ENCODE measurements around the gene BCKDK.
A peak's percentile ranks its signal among the peaks of the same experiment; 100 is the strongest.
"Not testable (repeated sequence)": the region's sequence is repeated elsewhere in the genome, so short reads cannot be mapped to it uniquely, and the experiment has no call there.

BCKDK gene

DNA sequence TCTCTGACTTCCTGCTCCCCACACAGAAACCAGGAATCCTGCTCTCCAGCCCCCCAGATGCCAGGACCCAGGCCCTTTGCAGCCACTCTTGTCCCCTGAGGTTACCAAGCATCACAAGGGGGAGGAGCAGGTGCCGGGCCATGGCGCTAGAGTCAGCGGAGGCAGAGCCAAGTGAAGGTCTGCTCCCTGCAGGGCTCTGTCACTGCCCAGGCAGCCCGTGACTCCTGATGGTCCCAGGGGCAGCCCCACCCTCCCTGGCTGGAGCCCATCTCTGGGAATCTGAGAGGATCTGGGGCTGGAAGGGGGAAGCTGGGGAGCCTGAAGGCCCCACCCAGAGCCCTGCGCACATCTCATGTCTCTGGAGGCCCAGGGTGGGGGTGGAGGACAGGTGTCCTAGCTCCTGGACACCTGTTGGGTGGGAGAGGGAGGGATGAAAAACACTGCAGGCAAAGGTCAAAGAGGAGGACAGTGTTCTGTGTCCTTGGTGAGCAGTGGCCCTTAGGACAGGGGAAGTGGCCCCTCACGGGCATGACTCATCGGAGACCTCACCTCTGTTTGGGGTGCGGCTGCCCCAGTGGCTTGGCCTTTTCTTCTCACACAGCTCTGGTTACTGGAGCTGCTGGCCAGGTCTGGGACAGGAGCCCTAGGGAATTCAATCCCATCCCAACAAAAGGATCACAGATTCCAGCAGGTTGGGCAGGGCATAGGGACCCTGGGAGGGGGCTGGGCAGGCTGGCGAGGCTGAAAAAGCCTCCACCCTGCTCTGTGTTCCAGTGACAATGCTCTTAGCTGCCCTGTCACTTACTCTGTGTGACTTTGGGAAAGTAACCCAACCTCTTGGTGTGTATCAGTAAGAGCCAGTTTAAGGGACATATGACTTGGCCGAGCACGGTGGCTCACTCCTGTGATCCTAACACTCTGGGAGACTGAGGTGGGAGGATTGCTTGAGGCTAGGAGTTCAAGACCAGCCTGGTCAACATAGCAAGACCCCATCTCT, 42.0 kb downstream of the BCKDK start, which contains the start of gene PRSS36:
PRSS36 (minus strand) TSS at position 173 of the 997 bp plus-strand sequence; CDS start at position 142, 31 bp downstream.
- no peak for TF ChIP-seq POLR2A (IDR thresholded peaks at IDR 0.05; ENCODE audit: extremely low read depth, insufficient read length)
- no peak for TF ChIP-seq MYC (IDR thresholded peaks at IDR 0.05; ENCODE audit: low read depth, low read length)
- TF ChIP-seq, protein P1, sequence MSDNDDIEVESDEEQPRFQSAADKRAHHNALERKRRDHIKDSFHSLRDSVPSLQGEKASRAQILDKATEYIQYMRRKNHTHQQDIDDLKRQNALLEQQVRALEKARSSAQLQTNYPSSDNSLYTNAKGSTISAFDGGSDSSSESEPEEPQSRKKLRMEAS (IDR thresholded peaks at IDR 0.05; ENCODE audit: low read depth, low read length) = no peak
- TF ChIP-seq, protein P2, sequence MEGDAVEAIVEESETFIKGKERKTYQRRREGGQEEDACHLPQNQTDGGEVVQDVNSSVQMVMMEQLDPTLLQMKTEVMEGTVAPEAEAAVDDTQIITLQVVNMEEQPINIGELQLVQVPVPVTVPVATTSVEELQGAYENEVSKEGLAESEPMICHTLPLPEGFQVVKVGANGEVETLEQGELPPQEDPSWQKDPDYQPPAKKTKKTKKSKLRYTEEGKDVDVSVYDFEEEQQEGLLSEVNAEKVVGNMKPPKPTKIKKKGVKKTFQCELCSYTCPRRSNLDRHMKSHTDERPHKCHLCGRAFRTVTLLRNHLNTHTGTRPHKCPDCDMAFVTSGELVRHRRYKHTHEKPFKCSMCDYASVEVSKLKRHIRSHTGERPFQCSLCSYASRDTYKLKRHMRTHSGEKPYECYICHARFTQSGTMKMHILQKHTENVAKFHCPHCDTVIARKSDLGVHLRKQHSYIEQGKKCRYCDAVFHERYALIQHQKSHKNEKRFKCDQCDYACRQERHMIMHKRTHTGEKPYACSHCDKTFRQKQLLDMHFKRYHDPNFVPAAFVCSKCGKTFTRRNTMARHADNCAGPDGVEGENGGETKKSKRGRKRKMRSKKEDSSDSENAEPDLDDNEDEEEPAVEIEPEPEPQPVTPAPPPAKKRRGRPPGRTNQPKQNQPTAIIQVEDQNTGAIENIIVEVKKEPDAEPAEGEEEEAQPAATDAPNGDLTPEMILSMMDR (IDR thresholded peaks at IDR 0.05; ENCODE audit: low read depth, low read length) = no peak
- no peak within 1 kb of the TSS for H3K4me3 ChIP-seq (ENCODE audit: low read depth, low read length)
- no peak for DNase-seq (ENCODE audit: low read depth)

DNA sequence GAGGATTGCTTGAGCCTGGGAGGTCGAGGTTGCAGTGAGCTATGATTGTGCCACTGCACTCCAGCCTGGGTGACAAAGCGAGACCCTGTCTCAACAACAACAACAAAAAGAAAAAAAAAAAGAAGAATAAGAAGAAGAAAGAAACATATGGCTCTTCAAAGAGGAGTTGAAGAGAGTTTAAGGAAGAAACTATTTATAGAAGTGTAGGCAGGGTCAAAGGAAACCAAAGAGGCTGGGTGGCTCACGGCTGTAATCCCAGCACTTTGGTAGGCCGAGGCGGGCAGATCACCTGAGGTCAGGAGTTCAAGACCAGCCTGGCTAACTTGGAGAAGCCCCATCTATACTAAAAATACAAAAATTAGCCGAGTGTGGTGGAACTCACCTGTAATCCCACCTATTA, 42.8 kb downstream of the BCKDK start:
- not testable (repeated sequence) for H3K4me3 ChIP-seq (ENCODE audit: low read depth, low read length); DNase-seq (ENCODE audit: low read depth)

DNA sequence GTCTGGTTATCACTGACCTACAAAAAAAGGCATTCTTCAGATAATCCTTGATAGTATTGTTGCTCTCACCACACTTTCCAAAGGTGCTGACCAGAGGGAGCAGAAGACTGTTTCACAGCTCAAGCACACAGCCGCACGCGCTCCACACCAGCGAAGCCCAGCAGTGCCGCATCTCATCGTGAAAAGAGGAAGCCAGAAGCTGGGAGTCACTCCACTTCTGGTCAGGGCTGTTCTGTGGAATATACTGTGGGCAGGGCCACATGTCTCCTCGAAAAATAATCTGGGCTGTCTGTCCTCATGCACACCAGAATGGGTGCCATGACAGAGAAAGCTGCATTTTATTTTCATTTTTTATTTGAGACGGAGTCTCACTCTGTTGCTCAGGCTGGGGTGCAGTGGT, 49.0 kb downstream of the BCKDK start:
- no peak overlapping the region for H3K4me3 ChIP-seq (ENCODE audit: low read depth, low read length)
- peak; percentile 82 for DNase-seq (ENCODE audit: low read depth)
- TF ChIP-seq, protein P2 (IDR thresholded peaks at IDR 0.05; ENCODE audit: low read depth, low read length) = no peak
- peak; percentile 75 for TF ChIP-seq MYC (IDR thresholded peaks at IDR 0.05; ENCODE audit: low read depth, low read length)
- TF ChIP-seq, protein P1 (IDR thresholded peaks at IDR 0.05; ENCODE audit: low read depth, low read length) = peak; percentile 79
